Left renal cortex interstitium (tissue), 4 donors: ENCODE data around the gene TSC22D1. TPM values are rescaled to one million over a fixed set of nuclear protein-coding genes. Genes with fewer than 3 reads are reported as not detected.

Experiments used
- DNase-seq, 4 donors: peaks; one replicate each; pipeline ENCODE4 v3.0.0-alpha.2; 2013; ENCODE audit warnings: low read depth in 4 of 4, low spot score in 2 of 4, missing footprints in 1 of 4
- polyA plus RNA-seq, 4 donors: library from polyadenylated mRNA; unstranded; fragments of 120-200 nt; gene quantifications; one replicate each; pipeline ENCODE4 v1.2.1, GENCODE V29; 2013; ENCODE audit not compliant: insufficient read length in 4 of 4

The TSC22D1 gene
- polyA plus RNA-seq, 4 donors: 212 to 245 (median 236) TPM

- no peak for DNase-seq
Measured at GRCh38 chr13:44508562-44509077, 67.5 kb downstream of the TSC22D1 start.

- no peak for DNase-seq
Measured at GRCh38 chr13:44507639-44508038, 68.5 kb downstream of the TSC22D1 start.

DNA sequence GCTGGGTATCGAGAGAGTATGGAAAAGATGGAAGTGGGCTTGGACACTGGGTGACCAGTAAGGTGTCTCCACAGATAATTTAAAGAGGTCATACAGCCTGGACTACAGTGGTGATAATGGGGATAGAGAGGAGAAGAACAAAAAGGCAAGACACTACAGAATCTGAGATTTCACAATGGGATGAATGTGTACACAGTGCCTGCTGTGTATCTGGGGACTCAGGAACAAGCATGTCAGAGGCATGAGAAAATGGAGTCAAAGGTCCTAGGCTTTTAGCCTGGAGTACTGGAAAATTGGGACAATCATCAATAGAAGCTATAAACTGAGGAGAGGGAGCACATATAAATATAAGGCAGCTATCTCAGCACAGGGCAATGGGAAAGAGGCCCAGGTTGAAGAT lies 69.4 kb downstream of the TSC22D1 start:
- no peak for DNase-seq

- DNase-seq: no peak
Measured at GRCh38 chr13:44506251-44506650, 69.9 kb downstream of the TSC22D1 start.

DNA sequence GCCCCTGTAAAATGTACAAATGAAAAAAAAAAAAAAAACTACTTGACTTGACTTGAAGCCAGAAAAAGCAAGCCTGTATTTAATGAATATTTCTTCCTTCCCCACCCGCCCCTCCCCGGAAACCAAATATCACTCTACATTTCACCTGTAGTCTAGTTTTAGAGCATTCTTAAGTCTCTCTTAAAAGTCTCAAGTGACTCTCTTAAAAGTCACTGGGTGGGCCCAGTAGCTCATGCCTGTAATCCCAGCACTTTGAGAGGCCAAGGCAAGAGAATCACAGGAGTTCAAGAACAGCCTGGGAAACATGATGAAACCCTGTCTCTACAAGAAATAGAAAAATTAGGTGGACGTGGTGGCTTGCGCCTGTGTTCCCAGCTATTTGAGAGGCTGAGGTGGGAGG lies 72.0 kb downstream of the TSC22D1 start:
- DNase-seq: no peak

GRCh38 chr13:44498969-44499368 lies 77.2 kb downstream of the TSC22D1 start:
- DNase-seq: no peak

- DNase-seq: no peak
Measured at GRCh38 chr13:44498502-44498901, 77.6 kb downstream of the TSC22D1 start.

DNA sequence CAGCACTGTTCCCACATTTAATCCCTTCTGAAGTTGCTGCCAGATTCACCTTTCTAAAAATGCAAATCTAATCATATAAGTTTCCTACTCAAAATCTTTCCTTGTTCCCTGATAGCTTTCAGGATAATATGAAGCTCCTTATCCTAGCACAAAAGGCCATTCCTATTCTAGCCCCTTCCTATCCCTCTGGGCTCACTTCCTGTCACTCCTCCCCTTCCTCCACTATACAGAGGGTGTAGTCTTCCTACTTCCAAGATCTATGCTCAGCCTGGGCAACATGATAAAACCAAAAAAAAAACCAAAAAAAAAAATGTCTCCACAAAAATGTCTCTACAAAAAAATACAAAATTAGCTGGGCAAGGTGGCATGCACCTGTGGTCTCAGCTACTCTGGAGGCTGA lies 78.3 kb downstream of the TSC22D1 start:
- no peak for DNase-seq

DNA sequence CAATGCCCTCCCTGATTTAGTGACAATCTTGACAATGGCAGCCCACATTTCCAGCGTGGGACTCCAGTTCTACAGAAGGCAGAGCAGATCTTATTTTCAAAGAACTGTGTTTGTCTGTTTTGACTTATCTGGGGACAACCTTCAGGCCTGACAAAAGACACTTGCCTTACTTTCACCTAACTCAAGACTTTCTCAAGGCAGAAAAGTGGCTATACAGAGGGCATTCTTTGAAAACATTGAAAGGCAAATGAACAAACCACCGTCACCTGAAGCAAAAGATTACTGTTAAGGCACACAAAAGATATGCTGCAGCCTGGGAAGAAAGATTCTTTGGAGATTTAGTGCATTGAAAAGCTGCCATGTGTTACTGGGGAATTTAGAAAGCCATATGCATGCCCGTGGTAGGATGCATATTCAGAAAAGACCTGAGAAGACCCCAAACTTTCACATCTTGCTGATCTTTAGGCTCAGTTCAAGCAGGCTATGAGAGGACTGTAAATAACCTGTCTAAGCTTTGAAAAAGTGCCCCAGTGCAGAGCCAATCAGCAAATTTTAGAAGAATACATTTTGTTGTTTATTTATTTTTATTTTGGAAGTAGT lies 82.8 kb downstream of the TSC22D1 start:
- DNase-seq: no peak

- DNase-seq: no peak
Measured at GRCh38 chr13:44489751-44490150, 86.4 kb downstream of the TSC22D1 start.

- no peak for DNase-seq
Measured at GRCh38 chr13:44487989-44488388, 88.1 kb downstream of the TSC22D1 start.

DNA sequence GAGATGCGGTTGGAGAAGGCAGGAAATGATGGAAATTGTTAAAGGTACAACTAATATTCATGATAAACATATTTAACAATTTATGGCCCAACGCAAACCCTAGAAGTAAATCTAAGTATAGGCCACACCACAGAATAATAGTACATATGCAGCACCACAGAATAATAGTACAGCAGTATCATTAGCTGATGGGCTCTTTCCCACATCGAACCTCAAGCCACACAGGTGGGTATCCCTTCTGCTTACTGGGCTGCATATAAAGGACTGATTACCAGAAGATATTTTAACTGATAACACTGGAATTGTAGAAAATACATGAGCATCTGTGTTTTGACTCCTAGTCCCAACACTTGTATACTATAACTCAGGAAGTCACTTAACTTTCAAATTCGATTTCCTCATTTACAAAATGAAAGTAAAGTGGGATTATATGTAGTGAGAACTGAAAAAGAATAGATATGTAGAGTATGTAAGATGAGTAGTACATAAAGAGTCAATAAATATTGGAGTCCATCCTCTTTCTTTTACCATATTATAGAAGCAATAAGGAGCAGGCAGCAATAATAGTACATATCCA lies 91.5 kb downstream of the TSC22D1 start:
- DNase-seq: no peak

DNA sequence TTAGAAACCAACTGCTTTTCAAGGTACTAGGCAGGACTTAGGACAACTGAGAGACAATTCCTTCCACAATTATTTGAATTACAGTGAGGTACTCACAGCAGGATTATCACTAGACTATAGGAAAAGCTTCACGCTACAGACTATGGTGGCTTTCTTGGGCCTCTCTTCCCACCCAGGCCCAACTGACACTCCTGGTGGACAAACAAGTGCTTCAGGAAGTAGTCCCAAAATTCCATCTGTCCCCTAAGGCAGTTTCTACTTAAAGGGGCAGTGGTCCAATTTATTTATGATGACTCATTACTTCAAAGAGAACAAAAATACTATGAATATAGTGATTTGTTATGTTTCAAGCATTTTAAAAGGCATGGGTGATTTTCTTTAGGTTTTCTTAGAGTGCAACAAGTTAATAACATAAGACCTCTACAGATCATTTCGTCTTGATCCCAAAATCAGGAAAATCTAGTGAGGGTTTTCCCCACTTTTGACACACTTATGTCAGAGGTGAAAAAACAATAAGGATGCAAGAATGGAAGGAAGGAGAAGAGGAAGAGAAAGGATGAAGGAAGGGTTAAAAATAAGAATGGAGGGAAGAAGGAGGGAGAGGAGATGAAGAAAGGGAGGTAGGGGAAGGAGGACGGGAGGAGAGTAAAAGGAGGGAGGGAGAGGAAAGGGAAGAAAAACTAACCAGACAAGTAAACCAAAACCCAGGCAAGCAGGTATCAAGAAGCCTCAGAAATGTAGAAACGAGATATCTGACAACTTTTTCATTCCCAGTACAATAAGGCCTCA lies 101.8 kb downstream of the TSC22D1 start:
- DNase-seq: no peak

- no peak for DNase-seq
Measured at GRCh38 chr13:44471686-44472085, 104.4 kb downstream of the TSC22D1 start.

- DNase-seq: peak; percentile 21 to 45 (median 30)
Measured at GRCh38 chr13:44470638-44471562, 105.2 kb downstream of the TSC22D1 start.

DNA sequence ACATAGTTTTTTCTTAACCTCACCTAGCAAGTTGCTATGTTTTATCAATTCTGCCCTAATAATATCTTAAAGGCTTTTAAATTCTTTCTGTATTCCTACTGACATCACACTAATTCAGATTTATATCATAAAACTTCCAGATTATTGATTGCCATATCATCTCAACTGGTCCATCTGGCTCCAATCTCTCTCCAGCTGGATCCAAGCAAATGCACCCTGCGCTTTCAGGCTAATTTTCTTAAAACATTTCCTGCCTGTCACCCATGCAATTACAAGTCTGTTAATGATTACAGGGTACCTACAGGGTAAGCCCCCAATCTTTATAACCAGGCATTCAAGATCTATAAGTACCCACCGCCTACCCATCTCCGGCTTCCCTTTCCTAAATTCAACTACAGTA lies 107.3 kb downstream of the TSC22D1 start:
- DNase-seq: no peak

- no peak for DNase-seq
Measured at GRCh38 chr13:44465318-44465717, 110.8 kb downstream of the TSC22D1 start.

GRCh38 chr13:44464471-44464870 lies 111.7 kb downstream of the TSC22D1 start:
- DNase-seq: no peak

DNA sequence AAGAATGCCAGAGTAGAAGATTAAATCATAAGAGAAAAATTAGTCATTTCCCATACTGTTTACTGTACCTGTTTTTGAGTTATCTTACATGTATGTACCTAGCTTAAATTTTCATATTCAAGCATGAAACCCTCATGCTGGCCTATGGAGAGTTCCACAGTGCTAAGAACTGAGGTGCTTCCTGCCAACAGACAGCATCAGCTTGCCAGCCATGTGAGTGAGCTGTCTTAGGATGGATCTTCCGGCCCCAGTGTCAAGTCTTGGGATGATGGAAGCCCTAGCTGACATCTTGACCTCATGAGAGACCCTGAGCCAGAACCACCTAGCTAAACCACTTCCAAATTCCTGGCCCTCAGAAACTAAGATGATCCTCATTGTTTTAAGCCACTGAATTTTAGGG lies 112.4 kb downstream of the TSC22D1 start:
- DNase-seq: no peak

DNA sequence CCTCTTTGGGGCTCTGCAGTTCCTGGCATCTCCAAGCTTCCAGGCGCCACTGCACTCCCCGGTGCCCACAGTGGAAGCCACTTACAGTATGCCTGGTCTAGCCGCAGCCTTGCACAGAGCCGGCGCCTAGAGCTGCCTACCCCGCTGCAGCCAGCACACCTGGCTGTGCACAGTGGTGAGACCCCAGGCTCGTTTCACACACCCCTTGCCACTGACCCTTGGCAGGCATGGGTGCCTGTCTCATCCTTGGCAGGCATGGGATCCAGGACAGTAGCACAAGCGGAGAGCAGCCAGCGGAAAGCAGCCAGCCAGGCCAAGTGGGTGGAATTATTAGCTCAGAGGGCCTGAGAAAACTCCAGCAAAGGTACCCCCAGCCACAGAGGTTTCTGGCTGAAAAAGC lies 116.5 kb downstream of the TSC22D1 start:
- no peak for DNase-seq
